Measurements from ENCODE around the gene SIM1.
"Not testable (repeated sequence)": the region's sequence is repeated elsewhere in the genome, so short reads cannot be mapped to it uniquely, and the experiment has no call there.

The SIM1 gene

DNA sequence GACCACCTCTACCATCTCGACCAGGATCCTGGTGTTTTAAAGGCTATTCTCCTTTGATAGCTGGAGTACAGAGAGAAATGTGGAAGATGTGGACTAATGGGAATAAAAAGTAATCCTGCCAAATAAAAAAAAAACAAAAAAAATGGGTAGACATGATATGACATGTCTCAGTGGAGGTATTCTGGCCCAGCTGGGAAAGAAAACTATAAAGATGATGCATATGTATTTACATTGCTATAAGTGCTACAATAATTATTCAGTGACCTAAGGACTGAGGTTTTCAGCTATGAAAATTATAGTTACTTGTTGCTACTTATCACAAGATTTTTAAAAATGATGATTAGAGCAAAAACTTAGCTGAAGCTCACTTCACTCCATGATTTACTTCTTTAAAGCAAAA, 101.1 kb downstream of the SIM1 start:
- Histone ChIP-seq H2AFZ (ENCODE audit: low read depth, low read length, severe bottlenecking) (no peak overlapping the region), H3K9me3 (ENCODE audit: insufficient read depth, low read length) (no peaks in the 10 kb centered on the region), H3K27ac (ENCODE audit: low read depth, low read length) (no peak overlapping the region), H3K9ac (ENCODE audit: low read length) (no peak overlapping the region), H3K4me2 (ENCODE audit: low read depth, low read length, poor library complexity, severe bottlenecking) (no peak overlapping the region), H3F3A (ENCODE audit: insufficient read depth) (no peaks in the 10 kb centered on the region), H3K36me3 (ENCODE audit: low read length) (no peaks in the 10 kb centered on the region), H3K9me2 (replicated peaks; ENCODE audit: insufficient read depth, low read length) (no peaks in the 10 kb centered on the region), H3K27me3 (ENCODE audit: low read length) (no peaks in the 10 kb centered on the region), H3K79me2 (ENCODE audit: insufficient read depth, low read length) (no peaks in the 10 kb centered on the region), H3K4me3 (ENCODE audit: insufficient read depth, low read length, poor library complexity, severe bottlenecking) (no peak overlapping the region), H4K20me1 (ENCODE audit: low read depth, low read length) (no peaks in the 10 kb centered on the region)
- TF ChIP-seq, protein P1, sequence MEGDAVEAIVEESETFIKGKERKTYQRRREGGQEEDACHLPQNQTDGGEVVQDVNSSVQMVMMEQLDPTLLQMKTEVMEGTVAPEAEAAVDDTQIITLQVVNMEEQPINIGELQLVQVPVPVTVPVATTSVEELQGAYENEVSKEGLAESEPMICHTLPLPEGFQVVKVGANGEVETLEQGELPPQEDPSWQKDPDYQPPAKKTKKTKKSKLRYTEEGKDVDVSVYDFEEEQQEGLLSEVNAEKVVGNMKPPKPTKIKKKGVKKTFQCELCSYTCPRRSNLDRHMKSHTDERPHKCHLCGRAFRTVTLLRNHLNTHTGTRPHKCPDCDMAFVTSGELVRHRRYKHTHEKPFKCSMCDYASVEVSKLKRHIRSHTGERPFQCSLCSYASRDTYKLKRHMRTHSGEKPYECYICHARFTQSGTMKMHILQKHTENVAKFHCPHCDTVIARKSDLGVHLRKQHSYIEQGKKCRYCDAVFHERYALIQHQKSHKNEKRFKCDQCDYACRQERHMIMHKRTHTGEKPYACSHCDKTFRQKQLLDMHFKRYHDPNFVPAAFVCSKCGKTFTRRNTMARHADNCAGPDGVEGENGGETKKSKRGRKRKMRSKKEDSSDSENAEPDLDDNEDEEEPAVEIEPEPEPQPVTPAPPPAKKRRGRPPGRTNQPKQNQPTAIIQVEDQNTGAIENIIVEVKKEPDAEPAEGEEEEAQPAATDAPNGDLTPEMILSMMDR (IDR thresholded peaks at IDR 0.05; ENCODE audit: insufficient read depth, low read length, poor library complexity, severe bottlenecking) = no peak
- no peak for TF ChIP-seq EZH2phosphoT487 (conservative IDR thresholded peaks at IDR 0.05; ENCODE audit: low read length)

DNA sequence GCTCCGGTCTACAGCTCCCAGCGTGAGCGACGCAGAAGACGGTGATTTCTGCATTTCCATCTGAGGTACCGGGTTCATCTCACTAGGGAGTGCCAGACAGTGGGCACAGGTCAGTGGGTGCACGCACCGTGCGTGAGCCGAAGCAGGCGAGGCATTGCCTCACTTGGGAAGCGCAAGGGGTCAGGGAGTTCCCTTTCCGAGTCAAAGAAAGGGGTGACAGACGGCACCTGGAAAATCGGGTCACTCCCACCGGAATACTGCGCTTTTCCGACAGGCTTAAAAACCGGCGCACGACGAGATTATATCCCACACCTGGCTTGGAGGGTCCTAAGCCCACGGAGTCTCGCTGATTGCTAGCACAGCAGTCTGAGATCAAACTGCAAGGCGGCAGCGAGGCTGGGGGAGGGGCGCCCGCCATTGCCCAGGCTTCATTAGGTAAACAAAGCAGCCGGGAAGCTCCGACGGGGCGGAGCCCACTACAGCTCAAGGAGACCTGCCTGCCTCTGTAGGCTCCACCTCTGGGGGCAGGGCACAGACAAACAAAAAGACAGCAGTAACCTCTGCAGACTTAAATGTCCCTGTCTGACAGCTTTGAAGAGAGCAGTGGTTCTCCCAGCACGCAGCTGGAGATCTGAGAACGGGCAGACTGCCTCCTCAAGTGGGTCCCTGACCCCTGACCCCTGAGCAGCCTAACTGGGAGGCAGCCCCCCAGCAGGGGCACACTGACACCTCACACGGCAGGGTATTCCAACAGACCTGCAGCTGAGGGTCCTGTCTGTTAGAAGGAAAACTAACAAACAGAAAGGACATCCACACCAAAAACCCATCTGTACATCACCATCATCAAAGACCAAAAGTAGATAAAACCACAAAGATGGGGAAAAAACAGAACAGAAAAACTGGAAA, 109.7 kb downstream of the SIM1 start:
- H3K27me3 ChIP-seq (ENCODE audit: low read length); H3K79me2 ChIP-seq (ENCODE audit: insufficient read depth, low read length); H4K20me1 ChIP-seq (ENCODE audit: low read depth, low read length); H3K4me3 ChIP-seq (ENCODE audit: insufficient read depth, low read length, poor library complexity, severe bottlenecking); H3K4me2 ChIP-seq (ENCODE audit: low read depth, low read length, poor library complexity, severe bottlenecking); H3K36me3 ChIP-seq (ENCODE audit: low read length); H3K9ac ChIP-seq (ENCODE audit: low read length); H3K27ac ChIP-seq (ENCODE audit: low read depth, low read length); H3K9me3 ChIP-seq (ENCODE audit: insufficient read depth, low read length); H2AFZ ChIP-seq (ENCODE audit: low read depth, low read length, severe bottlenecking); H3F3A ChIP-seq (ENCODE audit: insufficient read depth); H3K9me2 ChIP-seq (replicated peaks; ENCODE audit: insufficient read depth, low read length): not testable (repeated sequence)

DNA sequence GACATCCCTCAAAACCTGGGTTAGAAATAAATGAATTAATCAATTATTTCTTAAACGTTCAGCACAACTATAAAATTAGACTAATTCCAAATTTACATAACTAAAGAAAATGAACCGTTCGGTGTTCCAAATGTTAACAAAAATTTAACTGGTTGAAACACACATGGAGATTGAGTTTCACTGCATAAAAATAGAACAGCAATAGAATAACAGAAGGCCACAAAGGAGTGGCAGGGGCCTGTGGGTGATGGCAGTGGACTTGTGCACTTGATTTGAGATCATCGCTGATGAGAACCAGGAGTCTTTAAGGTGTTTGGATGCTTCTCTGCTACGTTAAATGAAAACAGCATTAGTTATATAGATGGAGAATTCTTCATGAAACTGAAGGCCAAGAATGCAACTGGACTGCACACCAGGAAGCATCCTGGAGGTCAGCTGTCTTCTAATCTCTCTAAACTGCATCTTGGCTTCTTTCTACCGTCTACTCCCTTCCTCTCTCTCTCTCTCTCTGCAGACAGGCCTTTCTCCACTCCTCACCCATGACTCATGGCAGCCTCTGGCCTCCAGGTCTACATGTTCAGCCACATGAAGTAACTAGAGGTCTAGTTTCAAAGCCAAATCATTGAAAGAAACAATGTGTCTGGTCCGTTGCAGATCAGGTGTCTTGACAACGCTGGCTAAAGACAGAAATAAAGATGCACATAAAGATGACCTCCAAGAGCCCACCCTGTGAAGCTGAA, 111.3 kb downstream of the SIM1 start:
- Histone ChIP-seq H3K36me3 (ENCODE audit: low read length) (no peaks in the 10 kb centered on the region), H3K9me2 (replicated peaks; ENCODE audit: insufficient read depth, low read length) (no peaks in the 10 kb centered on the region), H4K20me1 (ENCODE audit: low read depth, low read length) (no peaks in the 10 kb centered on the region), H3K9me3 (ENCODE audit: insufficient read depth, low read length) (no peaks in the 10 kb centered on the region), H3K4me2 (ENCODE audit: low read depth, low read length, poor library complexity, severe bottlenecking) (no peak overlapping the region), H3K4me3 (ENCODE audit: insufficient read depth, low read length, poor library complexity, severe bottlenecking) (no peak overlapping the region), H3K27ac (ENCODE audit: low read depth, low read length) (no peak overlapping the region), H2AFZ (ENCODE audit: low read depth, low read length, severe bottlenecking) (no peak overlapping the region), H3F3A (ENCODE audit: insufficient read depth) (no peaks in the 10 kb centered on the region), H3K9ac (ENCODE audit: low read length) (no peak overlapping the region), H3K27me3 (ENCODE audit: low read length) (no peaks in the 10 kb centered on the region), H3K79me2 (ENCODE audit: insufficient read depth, low read length) (no peaks in the 10 kb centered on the region)
- no peak for TF ChIP-seq EZH2phosphoT487 (conservative IDR thresholded peaks at IDR 0.05; ENCODE audit: low read length)
- TF ChIP-seq, protein P1 (IDR thresholded peaks at IDR 0.05; ENCODE audit: insufficient read depth, low read length, poor library complexity, severe bottlenecking) = no peak

DNA sequence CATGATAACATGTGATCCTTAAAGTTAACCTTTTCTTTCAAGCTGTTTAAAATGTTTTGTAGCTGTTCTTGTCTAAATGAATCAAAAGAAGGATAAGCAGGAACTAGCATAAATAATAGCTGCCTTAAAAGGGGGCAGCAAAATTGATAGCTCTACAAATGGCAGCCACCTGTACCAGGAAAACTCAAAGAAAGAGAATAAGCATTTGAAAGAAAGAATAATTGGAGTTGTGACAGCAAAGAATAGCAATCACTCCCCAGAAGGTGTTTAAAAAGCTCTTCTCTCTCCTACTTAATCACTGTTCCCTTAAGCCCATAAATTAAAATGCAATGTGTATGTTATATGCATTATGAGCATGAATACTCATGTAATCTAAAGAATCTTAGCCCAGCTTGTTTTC, 114.6 kb downstream of the SIM1 start:
- H3K9ac ChIP-seq (ENCODE audit: low read length) = no peak overlapping the region
- no peaks in the 10 kb centered on the region for H3K36me3 ChIP-seq (ENCODE audit: low read length)
- H3K4me2 ChIP-seq (ENCODE audit: low read depth, low read length, poor library complexity, severe bottlenecking) = no peak overlapping the region
- no peak overlapping the region for H3K27ac ChIP-seq (ENCODE audit: low read depth, low read length)
- TF ChIP-seq, protein P1 (IDR thresholded peaks at IDR 0.05; ENCODE audit: insufficient read depth, low read length, poor library complexity, severe bottlenecking) = no peak
- no peak for TF ChIP-seq EZH2phosphoT487 (conservative IDR thresholded peaks at IDR 0.05; ENCODE audit: low read length)
- H3K79me2 ChIP-seq (ENCODE audit: insufficient read depth, low read length) = no peaks in the 10 kb centered on the region
- H2AFZ ChIP-seq (ENCODE audit: low read depth, low read length, severe bottlenecking) = no peak overlapping the region
- no peaks in the 10 kb centered on the region for H3K9me2 ChIP-seq (replicated peaks; ENCODE audit: insufficient read depth, low read length)
- H4K20me1 ChIP-seq (ENCODE audit: low read depth, low read length) = no peaks in the 10 kb centered on the region
- H3K4me3 ChIP-seq (ENCODE audit: insufficient read depth, low read length, poor library complexity, severe bottlenecking) = no peak overlapping the region
- H3K27me3 ChIP-seq (ENCODE audit: low read length) = no peaks in the 10 kb centered on the region
- no peaks in the 10 kb centered on the region; the same call in 1 of the 2 replicates for H3F3A ChIP-seq (ENCODE audit: insufficient read depth)
- no peaks in the 10 kb centered on the region for H3K9me3 ChIP-seq (ENCODE audit: insufficient read depth, low read length)

Measured in SU-DHL-6 (cell line).